CD4-positive, alpha-beta T cell treated with Interleukin-17A for 4 hours (primary cell): ENCODE data around the gene TMIE.
"Not testable (repeated sequence)": the region's sequence is repeated elsewhere in the genome, so short reads cannot be mapped to it uniquely, and the experiment has no call there.

Source experiments
- DNase-seq: peaks from one replicate; pipeline ENCODE4 v3.0.0-alpha.2; 2020; ENCODE audit warnings: mixed read lengths

Gene TMIE

GRCh38 chr3:46690798-46691197, 10.4 kb upstream of the TMIE start:
- peak; percentile 44 for DNase-seq

- DNase-seq: no peak
Observed at GRCh38 chr3:46692566-46692990, 8.6 kb upstream of the TMIE start.

GRCh38 chr3:46693038-46693891, 7.9 kb upstream of the TMIE start, which contains the start of gene ALS2CL:
TSS of gene ALS2CL (minus strand) at chr3:46693679. CDS start at chr3:46689440, 4,239 bp downstream.
- peak; percentile 87 for DNase-seq

- peak; percentile 76 for DNase-seq
Observed at GRCh38 chr3:46693892-46694226, 7.3 kb upstream of the TMIE start.

- DNase-seq: peak; percentile 14
Observed at GRCh38 chr3:46694520-46694919, 6.7 kb upstream of the TMIE start.

- peak; percentile 67 for DNase-seq
Observed at GRCh38 chr3:46695177-46695961, 5.8 kb upstream of the TMIE start.

- no peak for DNase-seq
Observed at GRCh38 chr3:46695962-46696894, 5.0 kb upstream of the TMIE start.

- DNase-seq: no peak
Observed at GRCh38 chr3:46699676-46700523, 1.3 kb upstream of the TMIE start.

- no peak for DNase-seq
Observed at GRCh38 chr3:46700772-46701171, 420 bp upstream of the TMIE start.

GRCh38 chr3:46702246-46703012, 1.2 kb downstream of the TMIE start:
- no peak for DNase-seq

GRCh38 chr3:46703013-46703520, 1.9 kb downstream of the TMIE start:
- DNase-seq: no peak

GRCh38 chr3:46704346-46704745, 3.2 kb downstream of the TMIE start:
- DNase-seq: not testable (repeated sequence)

GRCh38 chr3:46705022-46705530, 3.9 kb downstream of the TMIE start:
- peak; percentile 74 for DNase-seq

- no peak for DNase-seq
Observed at GRCh38 chr3:46705751-46706552, 4.8 kb downstream of the TMIE start.

- no peak for DNase-seq
Observed at GRCh38 chr3:46706771-46707582, 5.8 kb downstream of the TMIE start.

GRCh38 chr3:46707601-46708011, 6.4 kb downstream of the TMIE start:
- no peak for DNase-seq

- no peak for DNase-seq
Observed at GRCh38 chr3:46708401-46709156, 7.4 kb downstream of the TMIE start.

GRCh38 chr3:46709157-46709654, 8.0 kb downstream of the TMIE start:
- DNase-seq: no peak
